Stimulated activated CD8-positive, alpha-beta memory T cell treated with anti-CD3 and anti-CD28 coated beads, Interleukin-2, amount 100 ng/mL, for 1 hour (primary cell): ENCODE results near the gene KCNA2.
A peak's percentile ranks its signal among the peaks of the same experiment; 100 is the strongest.

ENCODE experiments used
- DNase-seq, 2 donors: peaks; one replicate each; pipeline ENCODE4 v3.0.0-alpha.2; 2020; ENCODE audit warnings: low read depth in 2 of 2

KCNA2 gene

DNA sequence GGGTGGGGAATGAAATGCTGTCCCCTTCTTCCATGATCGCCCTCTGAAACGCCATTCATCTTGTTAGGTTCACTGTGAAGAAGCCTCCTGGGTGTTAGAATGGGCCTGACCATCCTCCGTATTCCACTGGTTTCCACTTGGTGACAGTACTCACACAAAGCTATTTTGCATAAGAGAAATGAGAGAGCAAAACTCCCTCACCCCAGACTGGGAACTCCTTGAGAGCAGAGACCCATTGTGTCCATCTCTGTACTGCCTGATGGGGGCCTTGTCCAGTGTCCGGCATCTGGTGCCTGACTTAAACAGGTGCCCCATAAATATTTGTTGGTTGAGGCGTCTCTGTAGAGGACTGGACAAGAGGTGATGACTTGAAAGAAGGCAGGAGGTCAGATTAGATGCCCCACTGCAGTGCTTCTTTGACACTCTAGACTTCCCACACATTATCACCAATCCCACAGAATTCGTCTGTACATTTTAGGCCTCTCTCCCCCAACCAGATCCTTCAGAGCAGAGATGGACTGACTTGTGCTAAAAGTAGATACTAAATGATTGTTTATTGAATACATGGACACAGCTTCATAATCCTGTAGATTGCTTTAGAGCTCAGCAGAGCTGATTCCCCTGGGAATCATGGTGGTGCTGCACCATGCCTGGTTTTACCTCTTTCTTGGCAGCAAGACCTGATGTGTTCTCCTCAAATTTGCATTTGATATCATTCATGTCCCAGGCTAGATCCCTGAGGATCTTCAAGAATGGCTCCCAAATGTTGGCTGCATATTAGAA is 22.4 kb upstream of the KCNA2 start:
- no peak for DNase-seq

DNA sequence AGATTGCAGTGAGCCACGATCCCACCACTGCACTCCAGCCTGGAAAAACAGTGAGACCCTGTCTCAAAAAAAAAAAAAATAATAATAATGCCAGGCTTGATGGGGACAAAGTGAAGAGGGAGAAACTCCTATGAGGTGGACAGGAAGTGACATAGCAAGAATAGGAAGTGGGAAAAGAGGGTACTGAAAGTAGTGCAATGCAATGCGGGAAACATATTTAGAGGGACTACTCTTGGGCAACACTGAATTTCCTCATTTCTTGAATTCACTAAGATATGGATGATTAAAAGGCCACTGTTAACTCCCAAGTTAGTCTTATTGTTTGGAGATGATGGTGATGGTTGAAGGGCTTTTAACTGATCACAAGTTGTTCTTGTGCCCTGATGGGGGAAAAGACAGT is 21.6 kb upstream of the KCNA2 start:
- DNase-seq, result no peak

DNA sequence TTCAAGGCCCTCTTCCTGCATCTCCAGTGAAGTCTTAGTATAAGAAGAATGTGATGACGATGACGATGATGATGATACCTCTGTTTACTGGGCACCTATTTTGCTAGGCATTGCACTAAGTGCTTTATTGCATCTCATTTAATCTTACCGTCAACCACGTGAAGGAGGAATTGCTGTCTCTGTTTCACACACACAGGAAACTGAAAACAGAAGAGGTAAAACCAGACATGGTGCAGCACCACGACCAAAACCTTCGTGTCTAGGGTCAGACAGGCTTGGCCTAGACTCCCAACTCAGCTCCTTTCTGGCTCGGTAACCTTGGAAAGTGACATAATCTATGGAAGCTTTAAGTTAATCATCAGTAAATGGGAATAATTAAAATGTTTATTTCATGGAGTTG is 20.7 kb upstream of the KCNA2 start:
- DNase-seq, result no peak

DNA sequence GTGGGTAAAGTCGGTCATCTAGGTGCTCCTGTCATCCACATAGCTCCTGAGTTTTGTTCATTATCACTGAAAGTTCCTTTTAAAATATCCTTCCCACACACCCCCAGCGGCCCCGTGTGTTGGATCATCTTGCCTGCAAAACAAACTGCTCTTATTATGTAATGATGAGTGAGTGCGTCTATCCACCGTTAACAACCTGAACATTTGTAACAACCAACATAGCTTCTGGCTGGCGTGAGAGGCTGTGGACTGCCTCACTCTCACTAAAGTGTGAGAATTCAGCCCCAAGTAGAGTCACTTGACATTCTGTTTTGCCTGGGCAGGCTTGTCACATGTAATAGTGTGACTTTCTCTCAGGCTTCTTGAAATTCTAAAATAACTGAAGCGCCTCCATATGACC is 14.5 kb upstream of the KCNA2 start:
- no peak for DNase-seq

DNA sequence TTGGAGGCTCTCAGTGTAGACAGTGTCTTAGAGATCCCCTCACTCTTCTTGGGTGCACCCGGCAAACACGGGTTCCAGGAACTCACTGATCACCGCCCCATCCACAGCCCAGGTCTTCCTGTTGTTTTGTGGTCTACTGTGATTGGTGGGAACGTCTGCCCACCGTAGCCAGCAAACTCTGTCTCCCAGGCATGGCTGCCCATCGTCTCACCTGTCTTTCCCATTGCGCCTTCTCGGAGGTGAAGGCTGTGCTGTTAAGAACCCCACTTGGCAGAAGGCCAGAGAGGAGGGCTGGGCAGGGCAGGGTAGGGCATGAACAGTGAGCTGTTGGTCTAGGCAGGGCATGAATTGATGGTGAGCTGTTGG is 14.1 kb upstream of the KCNA2 start:
- DNase-seq, result no peak

DNA sequence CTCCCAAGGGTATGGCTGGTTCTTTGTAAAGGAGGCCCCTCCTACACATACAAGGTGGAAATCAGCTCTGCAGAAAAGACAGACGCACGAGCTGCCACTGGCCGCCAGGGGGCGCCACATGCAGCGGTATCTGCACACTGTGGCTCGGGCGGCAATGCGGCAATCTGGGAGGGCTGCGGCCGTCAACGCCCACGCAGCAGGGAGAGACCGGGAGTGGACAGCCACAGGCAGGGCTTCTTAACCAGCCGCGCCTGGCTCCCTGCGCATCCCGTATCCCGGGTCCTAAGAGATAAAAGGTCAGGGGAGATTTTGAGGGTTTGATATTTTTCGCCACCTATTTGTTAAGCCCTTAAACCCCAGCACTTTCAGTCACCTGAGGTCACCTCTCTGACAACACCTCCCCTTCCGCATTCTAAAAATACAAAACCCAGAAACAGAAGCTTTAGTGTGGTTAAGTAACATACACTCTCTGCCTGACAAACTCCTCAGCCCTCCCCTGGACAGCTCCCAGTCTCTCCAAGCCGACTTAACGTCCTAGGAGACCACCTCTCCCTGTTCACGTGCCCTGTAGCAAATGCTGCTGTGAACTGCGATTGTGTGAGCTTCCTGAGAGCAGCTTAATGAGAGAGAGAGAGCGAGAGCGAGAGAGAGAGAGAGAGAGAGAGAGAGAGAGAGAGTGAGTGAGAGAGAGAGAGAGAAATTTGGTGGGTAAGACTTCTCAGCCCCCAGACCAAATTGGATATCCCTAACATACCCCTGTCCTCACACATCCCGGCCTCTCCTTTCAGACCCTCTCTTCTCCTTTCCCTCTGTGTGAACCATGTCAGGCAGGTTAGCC is 13.5 kb upstream of the KCNA2 start:
- peak; percentile 77 to 86 for DNase-seq

DNA sequence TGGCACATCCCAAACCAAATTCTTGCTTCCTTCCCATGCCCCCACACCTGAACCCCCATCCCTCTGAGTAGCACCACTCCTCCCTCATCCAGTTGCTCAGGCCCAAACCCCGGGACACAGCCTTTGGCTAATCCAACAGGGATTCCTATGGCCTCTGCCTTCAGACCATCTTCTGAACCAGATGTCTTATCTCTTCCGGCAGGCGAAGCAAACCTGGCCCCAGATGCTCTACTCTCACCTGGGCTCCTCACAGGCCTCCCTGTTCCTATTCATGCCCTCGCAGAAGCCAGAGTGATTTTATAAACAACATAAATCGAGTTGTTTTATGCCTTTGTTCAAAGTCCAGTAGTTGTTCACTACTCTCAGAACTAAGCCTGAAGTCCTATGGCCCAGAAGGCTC is 12.5 kb upstream of the KCNA2 start:
- DNase-seq, result no peak

DNA sequence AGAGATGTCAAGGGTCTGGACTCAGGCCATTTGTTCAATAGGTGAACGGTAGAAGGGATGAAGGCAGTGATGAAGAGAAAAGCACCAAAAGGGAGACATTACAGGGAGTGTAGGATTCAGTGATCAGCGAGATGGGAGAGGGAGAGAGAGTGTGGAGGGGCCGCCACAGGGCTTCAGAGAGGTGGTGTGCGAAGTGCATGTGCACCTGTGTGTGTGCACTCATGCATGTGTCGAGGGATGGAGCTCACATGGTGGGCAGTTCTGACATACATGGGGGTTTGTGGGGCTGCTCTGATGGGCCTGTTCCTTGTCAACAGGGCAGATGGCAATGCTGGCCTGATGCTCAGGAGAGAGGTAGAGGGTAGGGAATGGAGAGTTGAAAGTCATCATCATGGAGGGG is 11.4 kb upstream of the KCNA2 start:
- DNase-seq, result no peak

DNA sequence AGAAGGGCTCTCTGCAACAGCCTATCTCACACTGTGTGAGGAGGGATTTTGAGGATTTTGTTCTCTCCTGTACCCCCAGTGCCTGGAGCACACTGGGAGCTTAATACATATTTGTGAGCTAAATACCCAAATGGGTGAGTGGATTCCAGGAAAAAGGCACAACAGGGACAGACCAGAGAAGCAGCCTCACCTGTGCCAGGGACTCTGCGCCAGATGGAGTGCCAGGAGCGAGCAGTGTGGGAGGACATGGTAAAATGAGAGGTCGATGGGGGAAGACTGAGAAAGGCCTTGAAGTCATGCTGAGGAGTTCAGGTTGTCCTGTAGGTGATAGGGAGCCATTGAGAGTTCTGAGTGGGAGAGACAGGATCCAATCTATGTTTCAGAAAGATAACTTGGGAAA is 11.0 kb upstream of the KCNA2 start:
- DNase-seq, result no peak

DNA sequence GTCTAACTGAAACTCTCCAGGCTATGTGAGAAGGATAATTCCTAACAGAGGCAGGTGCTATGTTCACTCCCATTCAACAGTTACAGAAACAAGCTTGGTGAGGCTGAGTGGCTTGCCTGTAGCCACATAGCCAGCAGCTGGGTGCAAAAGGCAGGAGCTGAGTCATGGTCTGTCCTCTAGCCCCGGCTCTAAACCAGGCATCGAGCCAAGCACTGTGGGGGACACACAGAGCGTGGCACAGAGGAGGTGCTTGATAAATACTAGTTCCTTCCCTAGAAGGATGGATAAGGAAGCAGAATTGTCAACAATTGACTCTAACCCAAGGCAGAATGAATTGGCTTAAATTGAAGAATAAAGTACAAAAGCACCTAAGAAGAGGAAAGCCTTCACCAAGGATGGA is 10.4 kb upstream of the KCNA2 start:
- DNase-seq, result no peak

DNA sequence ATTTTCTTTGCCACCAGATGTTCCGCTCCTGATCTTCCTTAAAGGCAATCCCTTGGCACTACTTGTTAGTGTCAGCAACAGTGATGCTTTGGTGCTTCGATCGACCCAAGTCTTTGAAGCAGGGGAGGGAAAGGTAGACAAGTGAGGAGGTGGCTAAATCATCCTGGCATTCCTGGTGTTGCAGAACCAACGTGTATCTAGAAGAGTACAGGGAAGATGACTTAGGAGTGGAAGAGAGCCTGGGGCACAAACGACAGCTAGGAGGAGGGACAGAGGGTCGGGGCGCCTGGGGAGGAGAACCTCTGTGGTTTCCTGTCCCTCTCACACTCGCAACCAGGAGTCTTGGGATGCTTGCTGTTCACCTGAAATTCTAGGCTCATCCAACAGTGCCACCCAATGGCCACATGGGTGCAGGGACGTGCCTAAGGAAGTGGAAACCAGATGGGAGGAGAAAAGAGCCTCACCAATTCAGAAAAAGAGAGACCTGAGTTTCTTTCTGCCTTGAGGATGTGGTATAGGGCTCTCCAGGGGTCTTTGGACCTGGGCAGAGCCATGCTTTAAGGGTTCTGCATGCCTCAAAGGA is 9.5 kb upstream of the KCNA2 start:
- DNase-seq, result peak in 1 of 2 donors; percentile 24

DNA sequence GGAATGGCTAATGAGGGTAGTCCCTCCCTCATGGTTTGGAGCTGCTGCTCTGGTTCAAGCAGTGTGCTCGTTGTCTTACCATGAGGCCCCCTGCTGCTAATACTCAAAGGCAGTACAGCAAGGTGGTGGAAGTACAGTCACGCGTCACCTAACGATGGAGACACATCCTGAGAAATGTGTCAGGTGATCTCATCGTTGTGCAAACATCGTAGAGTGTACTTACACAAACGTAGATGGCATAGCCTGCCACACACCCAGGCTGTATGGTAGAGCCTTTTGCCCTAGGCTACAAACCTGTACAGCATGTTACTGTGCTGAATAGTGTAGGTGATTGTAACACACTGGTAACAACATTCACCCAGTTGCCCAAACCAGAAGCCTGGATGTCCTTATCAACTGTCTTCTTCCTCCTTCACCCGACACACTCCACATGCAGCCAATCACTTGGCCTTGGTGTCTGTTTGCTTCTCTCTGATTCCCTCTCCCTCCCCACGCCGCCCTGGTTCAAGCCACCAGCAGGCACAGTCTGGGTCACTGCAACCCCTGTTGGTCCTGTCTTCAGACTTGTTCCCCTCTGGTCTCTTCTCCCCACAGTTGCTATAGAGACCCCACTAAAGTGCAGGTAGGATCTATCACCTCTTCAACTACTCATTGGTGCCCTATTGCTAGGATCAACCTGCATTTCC is 6.0 kb upstream of the KCNA2 start:
- no peak for DNase-seq

DNA sequence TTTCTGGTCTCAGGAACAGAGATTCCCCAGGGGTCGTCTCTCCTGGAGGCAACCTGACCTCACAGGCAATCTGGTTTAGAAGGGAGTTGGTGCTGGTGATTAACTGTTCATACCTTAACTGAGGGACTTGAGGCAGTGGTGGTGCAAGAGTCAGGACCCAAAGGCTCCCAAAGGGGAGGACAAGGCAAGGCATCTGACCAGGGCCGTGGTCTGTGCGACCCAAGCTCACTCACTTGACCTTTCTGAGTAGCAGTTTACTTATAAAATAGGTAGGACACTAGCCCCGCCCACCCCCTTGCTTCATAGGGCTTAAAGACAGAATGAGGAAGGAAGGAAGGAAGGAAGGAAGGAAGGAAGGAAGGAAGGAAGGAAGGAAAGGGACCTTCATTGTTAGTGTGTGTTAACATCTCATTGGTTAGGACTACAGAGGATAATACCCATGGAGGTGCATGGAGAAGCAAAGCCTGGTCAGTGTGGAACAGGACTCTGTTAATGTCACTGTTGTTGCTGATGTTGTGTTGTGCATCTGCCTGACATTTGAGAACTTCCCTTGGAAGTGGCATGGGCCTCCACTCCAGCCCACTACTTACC is 4.6 kb upstream of the KCNA2 start:
- DNase-seq, result no peak

DNA sequence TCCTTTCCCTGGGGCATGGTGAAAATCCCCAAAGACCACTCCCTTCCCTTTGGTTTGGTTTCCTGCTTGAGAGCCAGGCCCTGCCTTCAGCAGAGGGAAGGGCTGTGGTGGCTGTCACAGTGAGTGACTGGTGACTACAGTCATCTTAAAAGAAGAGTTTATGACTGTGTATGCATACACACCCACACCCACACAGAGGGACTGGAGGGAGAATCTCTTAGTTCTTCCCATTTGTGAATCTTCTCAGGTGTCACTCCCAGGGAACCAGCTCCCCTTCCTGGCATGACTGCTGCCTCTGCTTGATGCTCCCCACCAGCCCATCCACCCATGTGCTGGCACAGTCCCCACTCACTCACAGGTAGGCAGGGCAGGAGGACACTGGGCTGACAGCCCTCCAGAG is 3.9 kb upstream of the KCNA2 start:
- DNase-seq, result no peak

DNA sequence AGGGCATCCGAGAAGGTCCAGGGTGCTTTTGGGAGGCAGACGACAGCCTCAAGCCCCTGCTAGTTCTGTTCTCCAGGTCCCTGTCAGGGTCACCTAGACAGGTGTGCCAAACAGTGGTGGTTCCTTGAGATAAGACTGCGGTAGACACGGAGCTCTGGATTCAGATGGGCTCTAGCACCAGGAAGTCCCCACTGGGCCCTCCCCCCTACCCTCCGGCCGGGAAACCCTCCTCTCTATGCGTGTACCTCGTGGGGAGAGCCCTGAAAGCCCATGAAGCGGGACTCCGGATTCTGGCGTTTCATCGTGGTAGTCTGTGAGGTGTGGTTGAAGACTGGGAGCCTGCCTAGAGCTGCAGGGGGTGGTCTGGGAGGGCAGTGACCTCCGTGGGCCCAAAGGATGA is 2.1 kb upstream of the KCNA2 start:
- DNase-seq, result no peak

DNA sequence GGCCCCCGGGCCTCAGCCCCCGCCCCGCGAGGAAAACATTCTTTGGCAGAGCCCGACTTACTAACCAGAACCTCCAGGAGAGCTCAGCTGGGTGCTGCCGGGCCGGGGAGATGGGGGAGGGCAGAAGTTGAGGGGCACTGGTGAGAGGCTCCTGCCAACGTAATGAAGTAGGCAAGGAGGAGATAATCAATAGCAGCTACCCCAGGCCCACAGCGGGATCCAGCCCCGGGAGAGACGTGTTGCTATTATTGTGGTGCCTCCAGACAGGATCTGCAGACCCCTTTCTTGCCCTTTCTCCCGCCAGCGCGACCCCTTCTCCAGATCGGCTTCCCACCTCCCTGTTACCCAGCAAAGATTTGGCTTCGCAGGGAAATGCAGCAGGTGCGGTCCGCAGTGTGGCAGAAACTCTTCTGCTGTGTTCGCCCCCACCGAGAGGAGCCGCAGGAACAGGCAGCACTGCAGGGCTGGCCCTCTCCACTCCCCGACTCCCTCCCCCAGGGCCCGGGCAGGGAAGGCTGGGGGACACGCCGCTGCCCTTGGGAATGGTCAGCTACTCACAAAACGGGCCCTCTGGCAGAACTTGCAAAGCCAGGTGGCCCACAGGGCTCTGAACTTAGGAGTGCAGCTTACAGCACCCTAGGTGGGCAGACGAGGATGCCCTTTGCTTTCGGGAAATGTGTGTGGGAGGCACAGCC is 1.5 kb upstream of the KCNA2 start:
- DNase-seq, result no peak

DNA sequence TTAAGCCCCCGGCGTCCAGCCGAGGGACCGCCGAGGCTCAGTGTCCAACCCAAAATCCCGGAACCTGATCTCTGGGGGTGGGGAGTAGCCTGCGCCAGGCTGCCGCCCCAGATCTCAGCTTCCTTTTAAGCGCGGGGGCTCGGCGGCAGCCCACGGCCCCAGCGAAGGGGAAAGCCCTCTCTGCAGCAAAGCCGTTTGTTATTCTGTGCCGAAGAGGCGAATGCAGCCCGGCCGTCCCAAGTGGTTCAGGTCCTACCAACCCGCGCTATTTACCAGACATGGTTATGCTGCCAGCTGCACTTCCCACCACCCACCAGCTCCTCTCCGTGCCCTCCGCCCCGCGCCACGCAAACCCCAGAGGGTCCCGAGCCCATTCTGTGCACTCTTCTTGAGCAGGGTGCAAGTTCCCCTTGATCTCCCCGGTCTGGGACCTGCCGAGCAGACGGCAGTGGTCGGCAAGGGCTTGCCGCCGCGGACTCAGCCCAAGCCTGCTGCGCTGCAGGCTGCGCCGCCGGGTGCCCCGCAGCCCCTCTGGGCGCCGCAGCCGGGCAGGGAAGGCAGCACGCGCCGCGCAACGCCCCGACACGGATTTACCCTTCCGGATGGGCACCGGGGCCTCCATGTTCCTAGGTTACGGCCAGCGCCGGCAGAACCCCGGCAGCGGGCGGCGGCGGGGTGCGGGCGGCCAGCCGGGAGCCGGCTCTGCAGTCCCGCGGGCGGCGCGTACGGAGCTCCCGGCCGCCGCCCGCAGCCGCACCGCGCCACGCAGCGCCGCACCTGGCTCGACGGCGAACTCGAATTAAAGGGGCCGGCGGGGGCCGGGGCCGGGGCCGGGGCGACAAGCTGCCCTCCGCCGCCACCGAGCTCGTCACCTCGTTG is 738 bp upstream of the KCNA2 start:
- no peak for DNase-seq

DNA sequence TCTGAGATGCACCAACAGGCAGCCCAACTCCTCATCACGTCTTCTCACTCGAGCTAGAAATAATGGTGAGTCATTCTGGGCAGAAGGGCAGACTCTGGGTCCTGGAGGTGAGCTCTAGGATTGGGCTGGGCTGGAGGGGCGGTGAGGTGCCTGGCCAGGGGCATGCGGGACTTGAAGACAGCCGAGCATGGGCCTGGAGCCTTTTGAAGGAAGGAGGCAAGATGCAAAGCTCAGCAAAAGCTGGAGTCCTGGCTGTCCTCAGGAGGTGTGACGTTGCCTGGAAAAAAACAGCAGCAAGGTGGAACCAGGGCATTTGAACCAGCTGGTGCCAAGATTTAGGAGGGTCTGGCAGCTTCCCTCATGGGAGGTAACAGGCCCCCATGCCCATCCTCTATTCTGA is 712 bp downstream of the KCNA2 start:
- DNase-seq, result no peak

DNA sequence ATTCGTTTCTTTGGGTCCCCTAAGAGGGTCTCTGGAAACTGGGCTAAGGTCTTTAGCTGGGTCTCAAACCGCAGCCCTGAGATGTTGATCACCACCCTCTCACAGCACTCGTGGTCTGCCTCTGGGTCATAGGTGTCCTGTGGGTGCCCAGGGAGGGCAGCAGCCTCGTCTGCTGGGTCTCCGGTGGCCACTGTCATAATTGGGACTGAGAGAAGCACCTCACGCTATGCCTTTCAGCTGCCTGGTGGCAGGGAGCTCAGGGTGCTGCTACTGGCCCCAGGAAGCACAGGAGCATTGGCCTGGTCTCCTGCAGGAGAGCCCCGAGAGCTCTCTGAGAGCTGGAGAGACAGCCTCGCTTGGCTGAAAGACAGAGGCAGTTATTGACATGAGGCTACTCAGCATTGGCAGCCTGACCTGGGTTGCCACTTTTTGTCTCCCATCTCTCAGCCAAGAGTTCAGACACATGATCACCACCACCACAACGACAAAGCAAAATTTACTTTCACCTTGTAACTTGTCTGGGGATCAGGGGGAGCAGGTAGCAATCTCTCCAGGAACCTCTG is 1.5 kb downstream of the KCNA2 start:
- no peak for DNase-seq

DNA sequence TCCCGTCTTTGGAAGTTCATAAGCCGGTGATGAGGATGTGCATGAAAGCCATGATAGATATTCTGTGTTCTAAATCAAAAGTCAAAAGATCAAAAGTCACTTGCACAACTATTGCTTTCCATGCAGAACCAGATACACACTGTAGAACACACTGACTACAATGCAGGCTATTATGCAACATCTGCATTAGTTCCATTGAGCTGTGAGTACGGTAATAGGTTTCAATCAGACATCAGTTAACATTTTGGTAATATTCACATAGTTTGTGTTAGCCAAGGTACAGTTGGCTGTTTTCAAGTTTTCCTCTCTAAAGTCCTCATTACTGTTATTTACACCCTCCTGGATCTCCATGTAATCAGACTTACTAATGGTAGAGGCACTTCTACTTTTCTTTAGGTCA is 3.1 kb downstream of the KCNA2 start:
- no peak for DNase-seq
